Epidermal melanocyte (primary cell): Measurements from ENCODE around the gene ZSCAN1.

Source experiments
- DNase-seq: peaks from one replicate; pipeline ENCODE4 v3.0.0; 2011; ENCODE audit warnings: low spot score; ENCODE audit not compliant: insufficient read length

Gene ZSCAN1

DNA sequence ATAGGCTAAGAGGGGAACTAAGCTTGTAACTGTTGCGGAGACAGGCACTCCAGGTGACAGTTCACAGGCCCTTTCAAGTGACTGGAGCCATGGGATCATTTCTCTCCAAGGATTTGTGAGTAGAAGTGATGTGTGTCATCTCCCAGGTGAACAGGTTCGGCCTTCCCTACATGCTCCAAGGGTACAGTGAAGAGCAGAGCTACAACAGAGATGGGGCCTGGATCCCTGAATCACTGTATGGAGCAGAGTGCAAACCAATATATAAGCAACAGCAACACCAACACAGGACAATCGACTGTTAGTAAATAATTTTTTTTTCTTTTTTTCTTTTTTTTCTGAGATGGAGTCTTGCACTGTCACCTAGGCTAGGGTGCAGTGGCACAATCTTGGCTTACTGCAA, 49.2 kb downstream of the ZSCAN1 start:
- no peak for DNase-seq

DNA sequence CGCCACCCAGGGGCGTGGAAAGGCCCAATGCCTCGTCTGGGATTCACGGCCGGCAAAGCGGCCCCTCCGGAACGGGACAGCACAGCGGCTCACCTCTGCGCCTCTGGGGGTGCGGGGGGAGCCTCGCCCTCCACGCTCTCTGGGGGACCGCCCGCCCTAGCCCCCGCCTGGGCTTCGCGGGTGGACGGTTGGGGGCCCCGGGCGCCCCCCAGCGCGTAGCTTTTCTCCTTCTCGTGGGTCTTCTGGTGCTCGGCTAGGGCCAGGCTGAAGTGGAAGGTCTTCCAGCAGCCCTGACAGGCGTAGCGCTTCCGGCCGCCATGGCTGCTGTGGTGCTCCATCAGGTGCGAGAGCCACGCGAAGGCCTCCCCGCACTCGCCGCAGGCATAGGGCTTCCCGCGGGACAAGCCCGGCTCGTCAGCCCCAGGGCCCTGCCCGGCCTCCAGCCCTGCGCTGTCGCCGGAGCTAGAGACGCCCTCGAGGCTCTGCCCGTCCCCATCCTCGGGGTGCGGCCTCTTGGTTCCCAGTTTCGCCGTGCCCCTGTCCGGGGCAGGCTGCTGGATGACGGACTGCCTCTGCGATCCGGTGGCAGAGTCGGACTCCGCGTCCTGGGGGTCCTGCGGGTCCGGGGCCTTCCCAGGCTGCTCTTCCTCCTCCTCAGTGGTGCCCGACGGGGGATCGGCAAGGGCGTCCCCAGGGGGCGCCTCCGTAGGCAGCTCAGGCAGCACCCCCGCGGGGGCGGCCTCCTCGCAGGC, 50.9 kb downstream of the ZSCAN1 start:
- DNase-seq: no peak

DNA sequence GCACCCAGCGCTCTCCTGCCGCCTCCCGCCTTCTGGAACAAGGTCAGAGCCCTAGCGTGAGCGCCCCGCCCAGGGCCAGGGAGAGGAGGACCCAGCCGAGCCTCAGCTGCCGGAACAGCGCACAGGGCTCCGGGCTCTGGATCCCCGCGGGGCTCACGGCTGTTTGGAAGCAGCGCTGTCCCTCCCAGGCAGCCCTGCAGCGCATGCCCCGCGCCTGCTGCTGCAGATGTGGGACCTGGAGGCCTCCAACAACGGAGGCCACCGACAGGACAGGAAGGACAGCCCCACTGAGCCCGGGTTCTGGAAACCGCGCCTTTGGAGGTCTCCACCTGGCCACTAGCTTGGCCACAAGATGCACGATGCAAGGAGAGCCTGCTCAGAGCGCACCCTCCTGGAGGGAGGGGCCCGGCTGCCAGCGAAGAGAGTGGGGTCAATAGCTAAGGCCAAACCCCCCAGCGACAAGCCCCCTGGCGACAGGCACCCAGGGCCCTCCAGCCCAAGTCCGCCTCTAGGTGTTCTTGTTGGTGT, 51.6 kb downstream of the ZSCAN1 start:
- no peak for DNase-seq

DNA sequence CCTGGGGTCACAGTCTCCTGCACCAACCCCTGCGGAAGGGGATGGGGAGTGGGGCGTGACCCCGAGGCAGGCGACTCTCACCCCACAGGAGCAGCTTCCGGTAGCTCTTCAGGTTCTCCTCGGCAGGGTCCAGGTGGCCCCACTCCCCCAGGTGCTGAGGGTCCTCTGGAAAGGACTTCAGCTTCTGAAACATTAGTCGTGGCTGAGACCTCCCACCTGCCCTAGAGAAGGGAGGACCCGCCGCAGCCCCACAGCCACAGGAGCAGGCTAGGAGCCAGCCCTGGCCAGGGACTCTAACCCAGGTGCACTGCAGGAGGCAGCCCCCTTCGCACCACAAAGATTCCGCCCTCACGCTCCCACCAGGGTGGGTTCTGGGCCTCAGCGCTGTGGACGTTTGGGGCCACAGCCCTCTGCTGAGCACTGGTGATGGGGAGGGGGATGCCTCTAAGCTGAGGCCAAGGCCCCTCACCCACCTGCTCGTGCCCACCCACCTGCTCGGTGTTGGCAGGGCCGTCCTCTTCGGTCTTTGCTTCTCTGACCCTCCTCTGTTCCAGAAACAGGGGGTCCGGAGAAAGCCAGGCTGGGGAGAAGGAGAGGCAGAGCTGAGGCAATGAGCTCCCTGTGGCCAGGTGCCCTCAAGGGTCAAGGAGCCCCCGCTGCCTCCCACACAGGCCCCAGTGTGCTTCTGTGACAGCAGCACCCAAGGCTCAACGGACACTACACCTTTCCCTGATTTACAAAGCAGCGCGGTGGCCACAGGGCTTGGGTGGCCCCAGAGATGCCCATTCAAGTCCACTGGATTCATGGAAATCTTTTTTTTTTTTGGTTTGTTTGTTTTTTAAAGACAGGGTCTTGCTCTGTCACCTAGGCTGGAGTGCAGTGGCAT, 53.2 kb downstream of the ZSCAN1 start:
- no peak for DNase-seq

DNA sequence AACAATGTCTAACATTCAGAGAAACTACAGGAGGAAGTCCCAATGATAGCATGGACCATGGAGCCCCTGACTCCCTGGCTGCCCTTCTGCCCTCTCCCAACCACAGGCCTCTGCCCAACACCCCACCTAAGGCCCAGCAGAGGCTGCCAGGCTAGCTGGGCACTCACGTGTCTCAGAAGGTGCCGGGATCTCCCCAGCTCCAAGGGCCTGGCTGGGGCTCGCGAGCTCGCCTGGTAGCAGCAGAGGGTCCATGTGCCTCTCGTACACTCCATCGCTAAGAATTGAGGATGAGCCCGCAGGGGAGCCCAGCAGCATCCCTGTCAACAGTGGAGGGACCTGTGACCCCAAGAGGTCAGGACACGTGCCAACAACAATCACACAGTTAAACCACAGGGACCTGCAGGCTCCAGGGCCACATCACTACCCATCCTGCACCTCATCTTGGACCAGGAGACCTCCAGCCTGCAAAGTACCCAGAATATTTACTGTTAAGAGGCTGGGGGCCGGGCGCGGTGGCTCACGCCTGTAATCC, 54.8 kb downstream of the ZSCAN1 start:
- no peak for DNase-seq

DNA sequence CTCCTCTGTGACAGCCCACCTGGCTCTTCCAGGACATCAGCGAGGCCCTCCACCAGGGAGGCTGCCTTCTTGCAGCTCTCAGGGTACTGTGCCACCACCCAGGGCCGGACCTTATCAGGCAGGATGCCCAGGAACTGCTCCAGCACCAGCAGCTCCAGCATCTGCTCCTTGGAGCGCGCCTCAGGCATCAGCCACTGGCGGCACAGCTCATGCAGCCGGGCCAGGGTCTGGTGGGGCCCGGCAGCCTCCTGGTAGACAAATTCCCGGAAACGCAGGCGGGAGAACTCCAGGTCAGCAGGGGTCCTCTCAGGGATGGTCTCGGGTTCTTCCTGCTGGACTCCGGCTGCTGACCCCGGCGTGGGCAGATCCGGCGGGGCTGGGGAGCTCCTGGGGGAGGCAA, 56.0 kb downstream of the ZSCAN1 start:
- no peak for DNase-seq

DNA sequence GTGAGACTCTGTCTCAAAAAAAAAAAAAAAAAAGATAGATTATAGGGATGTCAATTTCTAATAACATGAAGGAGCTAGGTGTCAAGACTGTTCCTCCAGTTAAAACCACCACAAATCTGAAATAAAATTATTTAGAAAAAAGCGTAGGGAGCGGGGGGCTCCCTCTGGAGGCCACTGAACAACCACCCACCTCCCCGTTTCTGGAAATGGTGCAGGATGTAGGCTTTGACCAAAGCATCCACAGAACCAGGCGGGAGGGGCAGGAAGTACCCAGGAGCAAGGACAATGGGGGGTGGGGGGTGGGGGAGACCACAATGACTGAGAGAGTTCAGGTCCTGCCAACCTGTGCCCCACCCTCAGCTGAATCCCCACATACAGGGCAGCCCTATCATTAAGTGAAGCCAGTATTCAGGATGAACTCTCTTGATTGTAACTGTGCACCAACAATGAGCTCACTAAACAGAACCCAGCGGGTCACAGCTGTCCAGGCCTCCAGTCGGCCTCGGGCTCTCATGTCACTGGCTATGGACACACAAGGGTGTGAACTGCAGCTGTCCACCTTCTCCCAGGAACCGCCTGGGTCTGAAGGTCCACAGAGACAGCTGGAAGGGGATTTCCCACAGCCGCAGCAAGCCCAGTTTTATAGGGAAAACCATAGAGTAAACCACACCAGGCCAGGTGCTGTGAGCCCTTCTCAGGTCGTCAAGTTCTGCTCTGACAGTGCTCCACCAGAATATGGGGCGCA, 57.6 kb downstream of the ZSCAN1 start:
- DNase-seq: no peak

DNA sequence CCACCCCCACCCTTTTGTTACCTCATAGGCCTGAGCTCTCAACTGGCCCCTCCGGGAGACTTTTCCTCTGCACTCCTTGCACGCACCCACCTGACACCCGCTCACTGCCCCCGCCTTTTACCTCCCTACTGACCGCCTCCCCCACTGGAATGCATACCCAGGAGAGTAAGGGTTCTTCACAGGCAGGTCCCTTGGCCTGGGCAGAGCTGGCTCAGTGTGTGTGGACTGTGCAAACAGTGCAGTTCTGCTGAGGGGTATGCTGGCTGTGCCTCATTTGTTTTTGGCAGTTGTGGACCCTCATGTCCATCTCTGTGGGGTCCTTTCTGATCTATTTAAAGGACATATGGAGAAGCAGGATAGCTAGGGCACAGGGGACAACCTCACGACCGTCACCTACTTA, 59.2 kb downstream of the ZSCAN1 start:
- DNase-seq: no peak

DNA sequence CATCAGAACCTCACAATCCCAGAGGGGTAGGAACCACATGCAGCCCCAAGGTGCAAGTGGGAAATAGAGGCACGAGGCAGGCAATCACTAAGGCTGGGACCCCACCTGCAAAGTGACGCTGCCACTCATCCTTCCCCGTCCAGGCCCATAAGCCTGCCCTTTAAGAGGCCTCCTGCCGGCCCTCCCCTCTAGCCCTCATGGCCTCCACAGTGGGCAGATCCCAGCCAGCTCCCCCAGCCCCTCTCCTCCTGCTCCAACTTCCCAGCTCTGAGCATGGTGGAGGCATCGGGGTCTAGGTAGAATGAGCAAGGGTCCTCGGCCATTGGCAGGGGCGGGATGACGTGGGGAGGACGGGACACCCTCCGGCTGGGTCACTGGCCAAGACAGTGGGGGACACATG, 61.5 kb downstream of the ZSCAN1 start:
- no peak for DNase-seq

DNA sequence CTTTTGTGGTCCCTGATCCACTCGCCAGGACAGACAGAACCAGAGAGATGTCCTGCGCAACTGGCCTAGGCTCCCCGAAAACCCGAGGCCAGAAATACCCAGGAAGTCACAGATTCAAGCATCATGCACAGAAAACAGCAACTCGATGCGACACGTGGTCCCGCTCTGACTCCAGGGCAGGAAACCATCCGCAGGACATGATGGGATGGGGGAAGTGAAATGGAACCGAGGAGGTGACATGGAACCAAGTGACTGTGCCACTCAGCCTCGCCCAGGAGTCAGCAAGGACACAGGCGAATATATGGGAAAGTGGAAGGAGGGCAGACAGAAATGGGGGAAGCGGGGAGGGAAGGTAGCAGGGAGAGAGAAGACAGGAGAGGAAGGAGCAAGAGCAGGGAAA, 63.1 kb downstream of the ZSCAN1 start:
- DNase-seq: no peak

DNA sequence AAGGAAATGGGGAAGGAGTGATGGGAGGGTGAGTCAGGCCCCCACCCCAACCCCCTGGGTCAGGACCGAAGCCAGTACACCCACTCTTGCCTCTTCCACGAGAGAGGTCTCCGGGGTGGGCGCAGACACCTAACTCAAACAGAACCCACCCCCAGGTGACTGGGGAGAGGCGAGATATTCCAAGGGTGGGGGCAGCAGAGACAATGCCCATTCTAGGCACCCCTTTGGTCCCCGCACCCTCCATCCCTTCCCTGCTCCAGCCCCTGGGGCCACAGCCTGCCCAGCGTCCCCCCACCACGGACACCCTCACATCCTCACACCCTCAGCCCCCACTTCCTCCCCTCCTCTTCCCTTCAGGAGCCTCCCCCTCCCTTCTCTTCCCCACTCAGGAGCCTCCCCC, 63.5 kb downstream of the ZSCAN1 start:
- DNase-seq: no peak

DNA sequence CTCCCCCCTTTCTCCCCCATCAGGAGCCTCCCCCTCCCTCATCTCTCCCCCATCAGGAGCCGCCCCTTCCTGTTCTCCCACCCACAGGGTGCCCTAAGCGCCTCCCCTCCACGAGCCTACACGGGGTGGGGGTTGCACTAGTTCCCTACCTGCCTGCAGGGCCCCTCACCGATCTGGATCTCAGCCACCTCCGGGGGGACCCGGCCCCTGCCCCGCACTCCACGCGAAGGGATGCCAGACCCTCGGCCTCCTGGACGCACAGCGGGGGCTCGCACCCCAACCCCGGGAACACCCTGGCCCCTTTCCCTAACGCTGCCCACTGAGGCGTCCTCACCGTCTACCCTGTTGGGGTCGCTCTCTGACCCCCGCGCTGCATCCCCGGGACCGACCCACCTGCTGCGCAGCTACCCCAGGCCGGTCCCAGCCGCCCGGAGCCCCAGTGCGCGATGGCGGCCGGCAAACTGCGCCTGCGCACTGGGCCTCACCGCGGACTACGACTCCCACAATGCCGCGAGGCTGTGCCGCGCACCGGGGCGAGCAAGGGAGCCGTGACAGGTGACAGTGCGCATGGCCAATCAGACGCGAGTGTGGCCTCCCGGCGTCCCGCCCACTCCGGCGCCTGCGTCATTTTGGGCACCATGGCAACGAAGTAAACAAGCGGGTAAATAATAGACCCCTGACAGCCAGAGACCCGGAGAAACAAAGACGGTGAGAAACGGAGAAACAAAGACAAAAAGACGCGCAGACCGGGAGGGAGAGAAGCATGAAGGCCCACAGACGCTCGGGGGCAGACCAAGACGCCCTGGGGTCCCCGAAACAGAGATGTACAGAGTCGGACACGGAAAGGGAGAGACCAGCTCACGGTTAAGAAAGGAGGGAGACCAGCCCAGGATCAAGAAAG, 64.2 kb downstream of the ZSCAN1 start, which contains the start of gene ZSCAN18:
Gene ZSCAN18 (minus strand): TSS at position 451 of the 901 bp plus-strand sequence. CDS start 7,964 bp downstream, outside the sequence.
- DNase-seq: peak; percentile 88

DNA sequence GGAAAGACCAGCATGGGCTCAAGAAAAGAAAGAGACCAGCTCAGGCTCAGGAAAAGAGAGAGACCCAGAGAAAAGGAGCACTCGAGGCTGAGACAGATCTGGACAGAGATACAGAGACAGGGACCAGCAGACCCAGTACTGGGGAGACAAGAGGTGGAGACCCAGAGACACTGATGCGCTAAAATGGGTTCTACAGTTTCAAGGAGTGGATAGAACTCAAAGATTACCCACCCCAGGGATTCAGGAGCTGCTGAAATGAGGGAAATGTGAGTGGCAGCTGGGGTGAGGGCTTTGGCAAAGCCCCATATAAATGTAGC, 64.8 kb downstream of the ZSCAN1 start:
- no peak for DNase-seq
